ENCODE measurements around the gene EIF3B.
"Not testable (repeated sequence)": the region's sequence is repeated elsewhere in the genome, so short reads cannot be mapped to it uniquely, and the experiment has no call there.

EIF3B gene

DNA sequence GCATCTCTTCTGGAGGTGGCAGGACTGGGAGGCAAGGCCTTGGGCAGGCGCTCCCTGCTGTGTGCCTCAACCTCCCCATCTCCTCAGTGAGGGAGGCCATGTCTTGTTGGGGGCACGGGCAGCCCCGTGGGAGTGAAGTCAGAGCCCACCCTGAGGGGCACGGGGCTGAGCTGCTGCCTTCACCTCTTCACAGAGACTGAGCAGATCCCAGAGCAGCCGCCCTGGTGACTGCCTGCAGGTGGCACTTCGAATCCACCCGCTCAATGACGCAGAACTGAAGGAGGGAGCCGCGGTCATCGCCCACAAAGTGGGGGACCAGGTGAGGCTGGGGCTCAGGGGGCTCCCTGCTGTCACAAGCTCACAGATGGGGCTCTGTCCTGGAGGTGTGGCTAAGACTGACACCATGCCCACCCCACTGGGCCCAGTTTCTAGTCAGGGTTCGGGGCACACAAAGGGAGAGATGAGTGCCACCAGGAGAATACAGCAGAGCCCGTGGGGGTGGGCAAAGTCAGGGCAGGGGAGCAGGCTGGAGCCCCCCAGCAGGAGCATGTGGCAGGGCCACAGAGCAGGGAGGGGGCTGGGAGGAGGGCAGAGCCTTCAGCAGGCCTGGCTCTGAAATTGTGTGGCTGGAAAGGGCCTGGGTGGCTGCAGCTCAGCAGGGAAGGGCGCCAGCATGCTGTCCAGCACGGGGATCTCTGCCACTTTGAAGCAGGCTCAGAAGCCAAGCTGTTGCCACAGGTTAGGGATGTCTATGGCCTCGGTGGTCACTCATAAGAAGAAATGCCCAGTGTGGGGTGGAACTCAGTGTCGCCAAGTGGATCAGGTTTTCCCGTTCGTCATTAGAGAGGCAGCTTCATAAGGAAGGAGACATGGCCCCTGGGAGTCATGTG is 30.0 kb downstream of the EIF3B start:
- H3K27me3 ChIP-seq (ENCODE audit: insufficient read depth, low read length, poor library complexity) = no peaks in the 10 kb centered on the region
- no peak for ATAC-seq (ENCODE audit: insufficient read depth, low read depth)
- H2AFZ ChIP-seq (ENCODE audit: low read depth, low read length) = no peak overlapping the region
- no peak overlapping the region for H3K4me3 ChIP-seq (ENCODE audit: low read depth in 1 of 2, low read length in 2 of 2)
- H3K79me2 ChIP-seq (ENCODE audit: insufficient read depth, low read length) = no peaks in the 10 kb centered on the region
- DNase-seq = no peak
- TF ChIP-seq, protein P1, sequence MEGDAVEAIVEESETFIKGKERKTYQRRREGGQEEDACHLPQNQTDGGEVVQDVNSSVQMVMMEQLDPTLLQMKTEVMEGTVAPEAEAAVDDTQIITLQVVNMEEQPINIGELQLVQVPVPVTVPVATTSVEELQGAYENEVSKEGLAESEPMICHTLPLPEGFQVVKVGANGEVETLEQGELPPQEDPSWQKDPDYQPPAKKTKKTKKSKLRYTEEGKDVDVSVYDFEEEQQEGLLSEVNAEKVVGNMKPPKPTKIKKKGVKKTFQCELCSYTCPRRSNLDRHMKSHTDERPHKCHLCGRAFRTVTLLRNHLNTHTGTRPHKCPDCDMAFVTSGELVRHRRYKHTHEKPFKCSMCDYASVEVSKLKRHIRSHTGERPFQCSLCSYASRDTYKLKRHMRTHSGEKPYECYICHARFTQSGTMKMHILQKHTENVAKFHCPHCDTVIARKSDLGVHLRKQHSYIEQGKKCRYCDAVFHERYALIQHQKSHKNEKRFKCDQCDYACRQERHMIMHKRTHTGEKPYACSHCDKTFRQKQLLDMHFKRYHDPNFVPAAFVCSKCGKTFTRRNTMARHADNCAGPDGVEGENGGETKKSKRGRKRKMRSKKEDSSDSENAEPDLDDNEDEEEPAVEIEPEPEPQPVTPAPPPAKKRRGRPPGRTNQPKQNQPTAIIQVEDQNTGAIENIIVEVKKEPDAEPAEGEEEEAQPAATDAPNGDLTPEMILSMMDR (IDR thresholded peaks at IDR 0.05; ENCODE audit: borderline replicate concordance, extremely low read depth, low read length, poor library complexity, severe bottlenecking) = peak; percentile 35
- no peak for TF ChIP-seq EZH2 (IDR thresholded peaks at IDR 0.05; ENCODE audit: borderline replicate concordance, low read depth, low read length, severe bottlenecking)
- H3K9me3 ChIP-seq (ENCODE audit: insufficient read depth, low read length, severe bottlenecking) = no peaks in the 10 kb centered on the region
- no peaks in the 10 kb centered on the region for H3K4me1 ChIP-seq (ENCODE audit: insufficient read depth, low read length)
- H4K20me1 ChIP-seq (ENCODE audit: insufficient read depth, low read length) = peaks cover 20% of the 10 kb centered on the region
- no peak overlapping the region for H3K27ac ChIP-seq (ENCODE audit: low read length)
- H3K4me2 ChIP-seq (ENCODE audit: insufficient read depth, low read length) = no peak overlapping the region
- peaks cover 35% of the 10 kb centered on the region for H3K36me3 ChIP-seq (ENCODE audit: insufficient read depth, low read length)
- H3K9ac ChIP-seq (ENCODE audit: low read depth, low read length) = no peak overlapping the region

DNA sequence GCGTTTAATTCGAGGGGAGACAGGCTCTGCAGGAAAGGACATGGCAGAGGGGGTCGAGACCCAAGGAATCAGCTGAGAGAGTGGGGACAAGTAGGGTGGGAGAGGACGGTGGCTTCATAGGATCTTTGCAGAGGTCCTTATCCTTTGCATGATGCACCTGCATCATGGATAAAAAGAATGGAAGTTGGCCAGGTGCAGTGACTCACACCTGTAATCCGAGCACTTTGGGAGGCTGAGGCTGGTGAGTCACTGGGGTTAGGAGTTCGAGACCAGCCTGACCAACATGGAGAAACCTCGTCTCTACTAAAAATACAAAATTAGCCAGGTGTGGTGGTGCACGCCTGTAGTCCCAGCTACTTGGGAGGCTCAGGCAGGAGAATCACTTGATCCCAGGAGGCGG is 31.5 kb downstream of the EIF3B start:
- H3K9ac ChIP-seq (ENCODE audit: low read depth, low read length); H3K4me1 ChIP-seq (ENCODE audit: insufficient read depth, low read length); ATAC-seq (ENCODE audit: insufficient read depth, low read depth); DNase-seq; H4K20me1 ChIP-seq (ENCODE audit: insufficient read depth, low read length); H3K79me2 ChIP-seq (ENCODE audit: insufficient read depth, low read length); H3K4me3 ChIP-seq (ENCODE audit: low read depth in 1 of 2, low read length in 2 of 2); H3K4me2 ChIP-seq (ENCODE audit: insufficient read depth, low read length); H3K27me3 ChIP-seq (ENCODE audit: insufficient read depth, low read length, poor library complexity); H2AFZ ChIP-seq (ENCODE audit: low read depth, low read length); H3K9me3 ChIP-seq (ENCODE audit: insufficient read depth, low read length, severe bottlenecking); H3K27ac ChIP-seq (ENCODE audit: low read length): not testable (repeated sequence)
- H3K36me3 ChIP-seq (ENCODE audit: insufficient read depth, low read length) = peaks cover 20% of the 10 kb centered on the region

DNA sequence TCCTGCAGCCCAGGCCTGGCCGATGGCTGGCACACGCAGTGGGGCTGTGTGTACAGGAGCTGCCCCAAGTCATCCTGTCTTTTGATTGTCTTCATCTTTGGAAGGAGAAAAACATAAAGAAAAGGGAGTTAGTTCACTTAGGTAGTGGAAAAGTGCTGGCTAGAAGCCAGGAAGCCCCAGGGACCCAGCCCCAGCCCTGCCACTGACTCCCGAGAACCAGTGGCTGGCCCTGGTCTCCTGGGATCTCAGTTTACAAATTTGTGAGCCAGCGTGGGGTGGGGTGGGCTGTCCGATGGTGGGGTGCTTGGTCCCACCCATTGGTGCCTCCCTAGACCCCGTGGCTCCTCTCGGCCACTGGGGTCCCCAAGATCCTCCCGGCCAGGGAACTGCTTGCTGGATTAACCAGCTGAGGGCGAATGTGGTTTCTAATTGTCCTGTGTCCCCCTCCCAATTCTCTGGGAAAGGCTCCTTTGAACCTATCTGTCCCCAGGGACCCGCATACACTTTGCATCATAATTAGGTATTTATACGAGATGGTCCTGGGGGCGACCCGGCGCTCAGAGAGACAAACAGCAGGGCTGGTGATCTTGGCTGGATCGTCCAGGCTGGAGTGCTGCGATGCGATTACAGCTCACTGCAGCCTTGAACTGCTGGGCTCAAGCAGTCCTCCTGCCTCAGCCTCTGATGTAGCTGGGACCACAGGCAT is 32.5 kb downstream of the EIF3B start:
- no peaks in the 10 kb centered on the region for H3K27me3 ChIP-seq (ENCODE audit: insufficient read depth, low read length, poor library complexity)
- H3K27ac ChIP-seq (ENCODE audit: low read length) = no peak overlapping the region
- no peak overlapping the region for H3K9ac ChIP-seq (ENCODE audit: low read depth, low read length)
- H3K4me2 ChIP-seq (ENCODE audit: insufficient read depth, low read length) = no peak overlapping the region
- H3K36me3 ChIP-seq (ENCODE audit: insufficient read depth, low read length) = peaks cover 10% of the 10 kb centered on the region; the same call in 1 of the 2 replicates
- H3K79me2 ChIP-seq (ENCODE audit: insufficient read depth, low read length) = no peaks in the 10 kb centered on the region
- ATAC-seq (ENCODE audit: insufficient read depth, low read depth) = no peak
- H4K20me1 ChIP-seq (ENCODE audit: insufficient read depth, low read length) = peaks cover 5% of the 10 kb centered on the region; the same call in 1 of the 2 replicates
- no peak overlapping the region for H2AFZ ChIP-seq (ENCODE audit: low read depth, low read length)
- H3K9me3 ChIP-seq (ENCODE audit: insufficient read depth, low read length, severe bottlenecking) = no peaks in the 10 kb centered on the region
- no peak overlapping the region for H3K4me3 ChIP-seq (ENCODE audit: low read depth in 1 of 2, low read length in 2 of 2)
- H3K4me1 ChIP-seq (ENCODE audit: insufficient read depth, low read length) = no peaks in the 10 kb centered on the region
- TF ChIP-seq, protein P1 (IDR thresholded peaks at IDR 0.05; ENCODE audit: borderline replicate concordance, extremely low read depth, low read length, poor library complexity, severe bottlenecking) = no peak
- no peak for TF ChIP-seq EZH2 (IDR thresholded peaks at IDR 0.05; ENCODE audit: borderline replicate concordance, low read depth, low read length, severe bottlenecking)
- no peak for DNase-seq

Data from DND-41 (cell line).